Neutrophil (primary cell): ENCODE measurements around the gene LRRC43.

Experiments
- H3K27ac ChIP-seq: fragments of 200-600 bp; sonication (generic); 2 replicates; pipeline ENCODE4 v1.5.1; 2016; ENCODE audit warnings: mild to moderate bottlenecking, moderate library complexity
- H3K27me3 ChIP-seq: fragments of 200-600 bp; sonication (generic); 2 replicates; pipeline ENCODE4 v1.6.0; 2016; ENCODE audit warnings: mild to moderate bottlenecking
- H3K36me3 ChIP-seq: fragments of 200-600 bp; sonication (generic); 2 replicates; pipeline ENCODE4 v1.5.1; 2017
- H3K4me1 ChIP-seq, 2 experiments: fragments of 200-600 bp in 1 of 2; sonication (generic) in 1 of 2; 1 replicate in 1 of 2; 2 replicates in 1 of 2; pipeline versions ENCODE4 v1.5.1 to v1.6.1; 2013 to 2016; ENCODE audit warnings: low read depth in 1 of 2, low read length in 1 of 2, mild to moderate bottlenecking in 1 of 2, moderate library complexity in 1 of 2; ENCODE audit not compliant: control insufficient read depth in 1 of 2, insufficient read depth in 1 of 2
- H3K4me3 ChIP-seq, 2 experiments: fragments of 200-600 bp in 1 of 2; sonication (generic) in 1 of 2; 1 replicate in 1 of 2; 2 replicates in 1 of 2; pipeline ENCODE4 v1.5.1; 2013 to 2016; ENCODE audit warnings: low read depth in 1 of 2, low read length in 1 of 2, mild to moderate bottlenecking in 1 of 2, moderate library complexity in 1 of 2
- H3K9me3 ChIP-seq: fragments of 200-600 bp; sonication (generic); 2 replicates; pipeline ENCODE4 v1.5.1; 2016
- TF ChIP-seq, protein P1 (sequence below): fragments of 200-600 bp; sonication (generic); IDR thresholded peaks from 2 replicates; pipeline ENCODE4 v1.5.1; 2016; ENCODE audit warnings: antibody characterized with exemption

LRRC43 gene, protein sequence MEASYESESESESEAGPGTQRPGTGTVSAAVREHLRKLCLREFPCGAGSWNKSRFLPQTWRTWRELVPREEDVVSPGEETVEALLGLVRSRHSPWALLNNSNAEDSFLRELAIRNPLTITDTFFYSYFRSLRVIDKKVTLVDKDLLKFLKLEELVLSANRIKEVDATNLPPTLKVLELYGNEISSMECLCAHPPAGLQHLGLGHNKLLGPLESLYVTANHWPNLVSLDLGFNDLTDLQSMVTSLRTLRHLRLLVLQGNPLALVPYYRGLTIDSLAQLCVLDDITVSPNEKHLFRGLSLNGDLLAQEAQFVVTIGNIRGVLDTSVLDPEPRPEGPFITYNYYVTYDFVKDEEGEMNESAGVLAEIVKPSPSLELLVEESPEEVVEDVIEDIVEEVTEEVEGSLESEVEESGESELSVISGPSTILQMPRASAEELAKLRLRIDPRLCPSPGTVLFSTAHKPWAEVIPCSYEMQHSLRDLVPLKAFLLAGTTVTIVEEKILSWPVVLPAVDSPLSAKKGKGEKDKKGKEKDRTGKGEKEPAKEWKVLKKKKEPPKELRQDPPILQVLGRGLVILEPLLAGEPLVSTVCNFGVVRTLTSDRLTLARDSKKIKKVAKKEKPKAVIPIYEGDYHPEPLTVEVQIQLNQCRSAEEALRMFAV

DNA sequence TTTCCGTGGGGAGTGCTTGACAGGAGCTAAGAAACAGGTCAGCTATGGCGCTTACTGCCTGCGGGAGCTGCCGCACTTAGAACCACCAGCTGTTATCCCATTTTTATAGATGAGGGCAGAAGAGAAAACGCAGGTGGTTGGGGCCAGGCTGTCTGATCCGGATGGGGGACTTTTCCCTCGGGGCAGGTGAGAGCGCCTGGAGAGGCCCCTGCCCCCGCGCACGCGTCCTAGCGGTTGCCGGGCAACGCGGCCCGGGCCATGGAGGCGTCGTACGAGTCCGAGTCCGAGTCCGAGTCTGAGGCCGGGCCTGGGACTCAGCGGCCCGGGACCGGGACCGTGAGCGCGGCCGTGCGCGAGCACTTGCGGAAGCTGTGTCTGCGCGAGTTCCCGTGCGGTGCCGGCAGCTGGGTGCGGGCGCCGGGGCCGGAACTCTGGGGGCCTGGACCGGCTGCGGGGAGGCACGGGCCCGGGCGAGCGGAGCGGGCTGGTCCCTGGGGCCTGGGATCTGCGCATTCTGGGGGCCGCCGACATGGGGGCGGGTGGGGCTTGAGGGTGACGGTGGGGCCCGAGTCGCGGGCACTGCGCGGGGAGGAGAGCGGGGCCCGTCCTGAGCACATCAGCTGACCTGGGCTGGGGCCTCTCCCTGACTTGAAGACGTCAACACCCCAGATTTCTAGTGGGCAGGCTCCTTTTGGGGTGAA is at the start of gene LRRC43:
Gene LRRC43 (plus strand): TSS at position 237 of the 701 bp plus-strand sequence. CDS start 22 bp downstream, at position 259.
- H3K27ac ChIP-seq, result no peak within 1 kb of the TSS
- no peaks in the 10 kb centered on the region for H3K36me3 ChIP-seq
- TF ChIP-seq, protein P1, sequence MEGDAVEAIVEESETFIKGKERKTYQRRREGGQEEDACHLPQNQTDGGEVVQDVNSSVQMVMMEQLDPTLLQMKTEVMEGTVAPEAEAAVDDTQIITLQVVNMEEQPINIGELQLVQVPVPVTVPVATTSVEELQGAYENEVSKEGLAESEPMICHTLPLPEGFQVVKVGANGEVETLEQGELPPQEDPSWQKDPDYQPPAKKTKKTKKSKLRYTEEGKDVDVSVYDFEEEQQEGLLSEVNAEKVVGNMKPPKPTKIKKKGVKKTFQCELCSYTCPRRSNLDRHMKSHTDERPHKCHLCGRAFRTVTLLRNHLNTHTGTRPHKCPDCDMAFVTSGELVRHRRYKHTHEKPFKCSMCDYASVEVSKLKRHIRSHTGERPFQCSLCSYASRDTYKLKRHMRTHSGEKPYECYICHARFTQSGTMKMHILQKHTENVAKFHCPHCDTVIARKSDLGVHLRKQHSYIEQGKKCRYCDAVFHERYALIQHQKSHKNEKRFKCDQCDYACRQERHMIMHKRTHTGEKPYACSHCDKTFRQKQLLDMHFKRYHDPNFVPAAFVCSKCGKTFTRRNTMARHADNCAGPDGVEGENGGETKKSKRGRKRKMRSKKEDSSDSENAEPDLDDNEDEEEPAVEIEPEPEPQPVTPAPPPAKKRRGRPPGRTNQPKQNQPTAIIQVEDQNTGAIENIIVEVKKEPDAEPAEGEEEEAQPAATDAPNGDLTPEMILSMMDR, result no peak
- peaks cover 40% of the 10 kb centered on the region for H3K27me3 ChIP-seq
- H3K4me3 ChIP-seq, result peak within 1 kb of the TSS; percentile 27 to 33
- no peaks in the 10 kb centered on the region for H3K9me3 ChIP-seq
- peaks cover 14% of the 10 kb centered on the region in 2 experiments for H3K4me1 ChIP-seq

DNA sequence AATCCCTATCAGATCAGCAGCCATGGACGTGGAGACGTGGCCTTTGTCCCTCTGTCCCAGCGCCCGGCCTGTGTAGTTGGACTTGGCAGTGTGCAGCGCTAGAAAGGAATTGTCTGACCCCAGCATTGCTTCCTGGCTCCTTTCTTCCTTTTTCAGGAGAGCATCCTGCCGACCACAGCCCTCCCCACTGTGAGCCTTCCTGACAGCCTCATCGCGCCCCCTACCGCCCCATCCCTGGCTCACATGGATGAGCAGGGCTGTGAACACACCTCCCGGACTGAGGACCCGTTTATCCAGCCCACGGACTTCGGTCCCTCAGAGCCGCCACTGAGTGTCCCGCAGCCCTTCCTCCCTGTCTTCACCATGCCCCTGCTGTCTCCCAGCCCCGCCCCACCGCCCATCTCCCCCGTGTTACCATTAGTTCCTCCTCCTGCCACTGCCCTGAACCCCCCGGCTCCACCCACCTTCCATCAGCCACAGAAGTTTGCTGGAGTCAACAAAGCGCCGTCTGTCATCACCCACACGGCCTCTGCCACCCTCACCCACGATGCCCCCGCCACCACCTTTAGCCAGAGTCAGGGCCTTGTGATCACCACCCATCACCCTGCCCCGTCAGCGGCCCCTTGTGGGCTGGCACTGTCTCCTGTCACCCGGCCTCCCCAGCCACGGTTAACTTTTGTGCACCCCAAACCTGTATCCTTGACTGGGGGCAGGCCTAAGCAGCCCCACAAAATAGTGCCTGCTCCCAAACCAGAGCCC is 49.6 kb upstream of the LRRC43 start:
- Histone ChIP-seq H3K4me1 (no peaks in the 10 kb centered on the region), H3K27ac (no peak overlapping the region), H3K27me3 (no peaks in the 10 kb centered on the region), H3K9me3 (no peaks in the 10 kb centered on the region), H3K36me3 (peaks cover 89% of the 10 kb centered on the region), H3K4me3 (no peak overlapping the region)
- TF ChIP-seq, protein P1, result no peak

DNA sequence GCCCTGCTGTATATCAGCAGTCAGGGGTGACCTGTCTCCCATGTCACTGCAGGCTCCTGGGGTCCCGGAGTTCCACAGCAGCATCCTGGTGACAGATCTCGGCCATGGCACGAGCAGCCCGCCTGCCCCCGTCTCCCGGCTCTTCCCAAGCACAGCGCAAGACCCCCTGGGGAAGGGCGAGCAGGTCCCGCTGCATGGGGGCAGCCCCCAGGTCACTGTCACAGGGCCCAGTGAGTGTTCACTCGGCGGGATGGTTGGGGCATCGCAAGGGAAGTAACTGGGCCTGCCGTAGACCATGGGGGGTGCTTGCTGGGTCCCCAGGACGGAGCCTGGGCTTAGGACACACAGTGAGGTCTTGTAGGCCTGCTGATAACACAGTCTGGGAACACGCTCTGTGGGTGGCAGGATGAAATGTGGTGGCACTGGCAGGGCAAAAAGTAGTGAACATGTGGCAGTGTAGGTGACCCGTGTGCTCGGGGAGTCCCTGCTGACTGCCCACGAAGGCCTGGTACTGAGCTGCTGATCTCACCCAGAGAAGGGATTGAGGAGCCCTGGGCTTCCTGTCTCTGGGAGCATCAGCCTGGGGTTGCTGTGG is 47.4 kb upstream of the LRRC43 start:
- H3K4me1 ChIP-seq, result no peaks in the 10 kb centered on the region
- H3K9me3 ChIP-seq, result no peaks in the 10 kb centered on the region
- H3K27ac ChIP-seq, result no peak overlapping the region
- H3K4me3 ChIP-seq, result no peak overlapping the region
- peaks cover 87% of the 10 kb centered on the region for H3K36me3 ChIP-seq
- no peaks in the 10 kb centered on the region for H3K27me3 ChIP-seq
- TF ChIP-seq, protein P1, result no peak

DNA sequence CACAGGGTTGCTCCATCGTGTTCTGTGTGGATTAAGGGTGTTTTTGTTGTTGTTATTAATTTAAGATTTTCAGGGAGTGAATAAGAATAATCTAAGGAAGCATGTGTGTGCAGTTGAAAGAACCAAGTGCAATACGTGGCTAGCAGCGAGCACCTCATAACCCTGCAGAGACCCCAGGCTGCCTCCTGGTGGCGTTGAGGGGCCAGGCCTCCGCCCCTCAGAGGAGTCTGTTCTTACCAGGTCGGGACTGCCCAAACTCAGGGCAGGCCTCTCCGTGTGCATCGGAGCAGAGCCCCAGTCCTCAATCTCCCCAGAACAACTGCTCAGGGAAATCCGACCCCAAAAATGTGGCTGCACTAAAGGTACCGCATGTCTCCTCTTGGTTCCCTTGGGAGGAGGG is 45.7 kb upstream of the LRRC43 start:
- TF ChIP-seq, protein P1, result no peak
- no peaks in the 10 kb centered on the region for H3K4me1 ChIP-seq
- H3K9me3 ChIP-seq, result no peaks in the 10 kb centered on the region
- H3K36me3 ChIP-seq, result peaks cover 91% of the 10 kb centered on the region
- H3K27me3 ChIP-seq, result no peaks in the 10 kb centered on the region
- H3K4me3 ChIP-seq, result no peak overlapping the region
- no peak overlapping the region for H3K27ac ChIP-seq

DNA sequence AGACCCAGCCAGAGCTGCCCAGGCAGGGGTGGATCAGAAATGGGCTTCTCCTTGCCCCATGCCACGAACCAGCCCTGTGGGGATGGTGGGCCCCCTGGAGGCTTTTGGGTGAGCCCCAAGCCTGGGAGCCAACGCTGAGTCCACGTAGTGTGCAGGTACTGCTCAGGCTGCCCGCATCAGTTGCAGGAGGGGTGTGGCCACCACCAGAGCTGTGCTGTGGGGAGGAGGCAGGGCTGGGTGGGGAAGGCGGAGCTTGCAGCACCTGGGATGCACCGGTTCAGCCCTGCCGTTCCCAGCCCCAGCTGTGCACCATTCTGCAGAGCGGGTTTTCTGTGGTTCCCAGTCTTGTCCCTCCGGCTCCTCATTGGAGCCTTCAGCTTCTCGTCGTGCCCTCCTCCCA is 45.2 kb upstream of the LRRC43 start:
- H3K27me3 ChIP-seq, result no peaks in the 10 kb centered on the region
- no peak overlapping the region for H3K27ac ChIP-seq
- H3K4me1 ChIP-seq, result no peaks in the 10 kb centered on the region
- peaks cover 91% of the 10 kb centered on the region for H3K36me3 ChIP-seq
- TF ChIP-seq, protein P1, result no peak
- H3K9me3 ChIP-seq, result no peaks in the 10 kb centered on the region
- no peak overlapping the region for H3K4me3 ChIP-seq
